Measurements from ENCODE around the gene REN.
A peak's percentile ranks its signal among the peaks of the same experiment; 100 is the strongest.

The REN gene

DNA sequence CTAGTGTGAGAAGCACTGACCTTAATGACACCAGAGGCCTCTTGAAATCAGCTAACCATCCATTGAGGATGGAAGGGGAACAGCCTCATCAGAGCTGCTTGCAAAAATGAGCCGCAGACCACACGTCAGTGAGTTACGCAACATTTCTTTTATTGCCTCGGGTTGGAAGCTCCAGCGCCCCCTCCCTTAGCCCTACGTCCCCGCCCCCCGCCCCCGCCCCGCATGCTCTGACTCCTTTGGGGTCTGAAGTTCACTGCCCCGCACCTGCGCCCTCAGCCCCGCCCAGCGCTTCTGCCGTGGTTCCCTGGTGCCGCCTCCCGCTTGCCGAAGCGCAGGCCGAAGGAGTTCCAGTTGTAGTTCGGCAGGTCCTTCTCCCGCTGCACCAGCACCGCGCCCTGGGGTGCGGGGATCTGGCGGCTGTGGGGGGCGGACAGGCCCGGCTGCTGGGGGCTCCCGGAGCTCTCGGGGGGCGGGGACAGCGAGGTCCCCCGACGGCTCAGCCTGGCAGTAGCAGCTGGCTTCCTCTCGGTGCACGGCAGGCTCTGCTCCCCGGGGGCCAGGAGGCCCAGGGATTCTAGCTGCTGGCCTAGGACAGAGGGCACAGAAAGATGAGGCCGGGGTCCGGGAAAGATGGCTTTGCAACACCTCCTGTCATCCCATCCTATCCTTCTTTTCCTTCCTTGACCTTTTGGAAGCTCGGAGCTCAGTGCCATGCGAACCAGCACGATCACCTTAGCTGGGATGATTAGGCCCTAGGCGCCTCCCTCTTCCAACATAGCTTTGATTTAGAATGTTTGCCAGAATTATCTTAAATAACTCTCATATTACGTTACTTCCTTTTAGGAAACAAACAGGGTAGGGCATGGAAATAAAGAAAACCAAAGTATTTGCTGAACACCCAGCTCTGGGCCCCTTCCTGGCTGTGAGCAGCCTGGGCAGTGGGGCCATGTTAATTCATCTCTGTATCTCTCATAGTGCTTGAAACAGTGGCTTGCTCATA, 24.4 kb upstream of the REN start:
- peak; percentile 13 for DNase-seq

DNA sequence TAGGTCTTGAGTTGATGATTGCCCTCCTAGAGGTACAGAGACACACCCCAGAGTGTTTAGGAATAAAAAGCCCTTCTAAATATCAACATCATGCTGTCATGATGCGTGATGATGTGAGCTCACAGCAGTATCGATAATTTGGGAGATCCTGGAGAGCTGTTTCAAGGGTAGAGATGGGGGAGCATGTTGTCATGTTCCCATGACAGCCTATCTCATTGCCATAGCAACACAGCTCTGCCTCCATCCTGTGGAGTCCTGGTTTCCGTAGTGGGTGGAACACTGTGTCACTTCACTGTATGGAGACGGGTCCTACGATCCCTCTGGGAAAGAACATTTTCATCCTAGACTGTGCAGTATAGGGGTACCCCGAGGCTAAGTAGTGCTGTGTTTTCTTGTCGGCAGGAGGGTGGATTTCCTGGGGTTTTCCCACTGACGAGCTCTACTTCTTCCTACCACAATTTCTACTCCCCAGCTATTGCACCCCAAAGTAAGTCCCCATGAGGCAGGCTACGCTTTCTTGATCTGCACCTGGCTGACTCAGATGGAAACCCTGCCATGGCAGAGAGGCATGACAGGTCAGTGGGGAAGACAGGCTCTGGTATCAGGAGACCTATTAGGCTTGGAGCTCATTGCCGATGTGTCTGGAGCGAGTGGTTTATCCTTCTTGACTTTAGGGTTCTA, 23.0 kb upstream of the REN start:
- no peak for DNase-seq

DNA sequence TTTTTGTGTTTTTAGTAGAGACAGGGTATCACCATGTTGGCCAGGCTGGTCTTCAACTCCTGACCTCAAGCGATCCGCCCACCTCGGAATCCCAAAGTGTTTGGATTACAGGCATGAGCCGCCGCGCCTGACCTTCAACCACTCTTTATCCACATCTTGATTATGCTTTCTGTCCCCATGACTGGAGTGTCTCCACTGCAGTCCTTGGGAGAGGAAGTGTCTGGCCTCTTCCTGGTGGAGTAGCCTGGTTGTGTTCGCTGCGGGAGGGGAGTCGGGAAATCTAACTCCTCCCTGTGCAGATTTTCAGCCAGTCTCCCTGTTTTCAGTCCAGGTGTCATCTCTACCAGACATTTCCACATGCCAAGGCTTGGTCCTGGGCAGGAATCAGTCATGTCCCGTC, 20.5 kb upstream of the REN start:
- no peak for DNase-seq

DNA sequence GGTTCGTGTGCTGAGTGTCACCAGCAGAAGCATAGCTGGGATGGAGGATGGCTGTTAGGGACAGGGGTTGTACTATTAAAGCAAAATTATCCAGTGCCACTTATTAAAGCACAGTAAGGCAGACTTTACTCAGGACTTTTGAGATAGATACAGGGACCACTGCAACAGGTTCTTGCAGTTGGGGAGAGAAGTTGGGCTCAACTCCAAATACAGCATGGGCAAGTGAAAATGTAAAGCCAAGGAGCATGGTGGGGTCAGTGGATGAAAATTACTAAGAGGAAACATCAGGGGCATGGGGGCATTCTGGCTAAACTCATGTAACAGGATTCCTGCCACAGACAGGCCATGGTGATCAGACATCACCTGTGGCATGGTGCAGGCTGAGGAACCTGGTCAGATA, 15.0 kb upstream of the REN start:
- DNase-seq = no peak

DNA sequence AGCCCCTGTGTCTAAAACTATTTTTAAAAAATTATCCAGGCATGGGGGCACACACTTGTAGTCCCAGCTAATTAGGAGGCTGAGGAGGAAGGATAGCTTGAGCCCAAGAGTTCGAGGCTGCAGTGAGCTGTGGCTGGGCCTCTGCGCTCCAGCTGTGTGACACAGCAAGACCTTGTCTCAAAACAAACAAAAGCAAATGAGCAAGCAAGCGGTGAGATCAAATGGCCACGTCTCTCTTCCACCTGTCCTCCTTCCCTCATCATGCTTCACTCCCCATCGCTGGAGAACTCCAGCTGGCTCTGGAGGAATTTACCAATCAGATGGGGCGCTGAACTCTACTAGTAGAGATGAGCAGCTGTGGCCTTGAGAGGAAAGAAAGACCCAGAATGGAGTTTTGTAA, 14.0 kb upstream of the REN start:
- no peak for DNase-seq

DNA sequence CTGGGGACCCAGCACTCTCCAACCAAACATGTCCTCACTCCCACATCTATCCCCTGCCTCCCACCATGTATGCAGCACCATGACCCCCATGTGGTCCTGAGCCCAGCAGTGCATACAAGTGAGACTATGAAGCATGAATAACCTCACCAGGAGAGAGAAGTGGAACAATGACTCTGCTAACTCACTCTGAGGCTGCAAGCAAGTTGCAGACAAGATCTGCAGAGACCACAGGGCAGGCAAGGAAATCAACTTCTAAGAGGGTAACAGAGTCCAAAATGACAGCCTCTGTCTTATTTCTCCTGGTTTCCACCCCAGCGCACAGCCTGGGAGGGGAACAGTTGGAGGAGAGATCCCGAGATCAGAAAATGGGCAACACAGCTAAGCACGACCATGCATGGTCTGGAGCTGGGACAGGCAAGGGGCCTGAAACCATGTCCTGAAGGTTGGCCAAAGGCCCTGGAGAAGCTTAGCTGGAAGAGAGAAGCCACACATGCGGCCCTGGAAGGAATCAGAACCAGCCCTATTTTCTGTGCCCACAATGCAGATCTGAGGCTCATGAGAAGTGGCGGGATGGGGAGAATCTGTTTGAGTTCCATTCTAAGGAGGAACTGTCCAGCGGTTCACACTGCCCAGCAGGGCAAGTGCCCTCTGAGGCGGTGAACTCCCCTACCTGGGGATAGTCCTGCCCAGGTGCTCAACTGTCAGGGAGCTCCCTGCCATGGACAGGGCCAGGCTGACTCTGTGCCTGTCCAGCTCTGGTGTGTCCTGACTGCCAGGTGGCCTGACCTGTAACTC, 12.5 kb upstream of the REN start:
- DNase-seq = no peak

- DNase-seq = no peak
Observed at GRCh38 chr1:204177133-204177532, 11.0 kb upstream of the REN start.

- no peak for DNase-seq
Observed at GRCh38 chr1:204176049-204176448, 9.9 kb upstream of the REN start.

- no peak for DNase-seq
Observed at GRCh38 chr1:204174958-204175357, 8.8 kb upstream of the REN start.

DNA sequence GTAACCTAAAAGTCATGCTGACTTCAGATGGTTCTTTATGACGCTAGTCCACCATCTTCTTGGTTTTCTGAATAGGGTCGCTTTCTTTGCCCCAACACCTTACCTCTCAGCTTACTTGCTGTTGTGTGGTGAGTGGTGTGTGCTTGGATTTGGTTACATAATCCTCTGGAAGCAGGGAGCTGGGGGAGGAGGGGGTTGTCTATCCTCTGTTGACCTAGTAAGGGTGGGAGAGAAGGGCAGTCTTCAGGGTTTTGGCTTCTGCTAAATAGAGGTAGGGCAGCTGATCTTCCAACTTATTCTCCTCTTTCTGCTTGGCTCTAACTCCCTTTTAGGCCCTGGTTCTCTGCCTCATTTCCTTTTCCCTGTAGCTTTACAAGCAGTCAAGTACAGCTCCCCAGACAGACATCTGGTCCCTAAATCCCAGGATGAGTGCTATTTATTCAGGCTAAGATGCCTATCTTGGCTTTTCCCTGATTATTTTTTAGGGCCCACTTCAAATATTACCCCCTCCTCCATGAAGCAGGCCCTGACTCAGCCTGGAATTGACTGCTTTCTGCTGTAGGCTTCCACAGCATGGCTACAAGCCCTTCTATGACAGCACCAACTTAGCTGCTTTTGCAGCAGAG, 6.4 kb upstream of the REN start:
- no peak for DNase-seq

DNA sequence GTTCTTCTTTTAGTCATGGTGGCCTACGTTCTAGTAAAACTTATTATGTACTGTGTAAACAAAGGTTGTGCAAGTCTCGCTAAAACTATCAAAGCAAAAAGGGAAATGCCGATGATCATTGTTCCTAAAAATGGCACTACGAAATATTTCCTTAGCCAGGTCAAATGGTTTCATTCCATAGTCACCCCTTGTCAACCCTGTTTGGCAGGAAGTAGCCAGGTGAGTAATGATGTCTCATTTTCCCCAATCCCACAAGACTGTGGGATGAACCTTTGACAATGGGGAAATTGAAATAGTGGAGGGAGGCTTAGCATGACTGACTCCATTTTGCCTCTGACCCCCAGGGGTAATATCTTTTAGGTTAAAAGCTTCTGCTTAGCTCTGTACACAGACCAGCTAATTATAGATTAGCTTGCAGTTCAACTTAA, 5.6 kb upstream of the REN start:
- DNase-seq = no peak

- DNase-seq = no peak
Observed at GRCh38 chr1:204170494-204171155, 4.5 kb upstream of the REN start.

GRCh38 chr1:204169858-204170257, 3.7 kb upstream of the REN start:
- no peak for DNase-seq

DNA sequence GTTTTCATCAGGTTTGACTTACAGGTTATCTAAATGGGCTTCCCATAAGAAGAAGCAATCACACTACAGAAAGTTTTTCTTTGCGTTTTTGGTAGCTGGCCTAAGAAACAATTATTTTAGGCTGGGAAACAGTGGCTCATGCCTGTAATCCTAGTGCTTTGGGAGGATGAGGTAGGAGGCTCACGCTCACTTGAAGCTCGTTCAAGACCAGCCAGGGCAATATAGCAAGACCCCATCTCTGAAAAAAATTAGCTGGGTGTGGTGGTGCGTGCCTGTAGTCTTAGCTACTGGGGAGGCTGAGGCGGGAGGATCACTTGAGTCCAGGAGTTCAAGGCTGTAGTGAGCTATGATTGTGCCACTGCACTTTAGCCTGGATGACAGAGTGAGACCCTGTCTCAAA, 1.6 kb upstream of the REN start:
- no peak for DNase-seq

DNA sequence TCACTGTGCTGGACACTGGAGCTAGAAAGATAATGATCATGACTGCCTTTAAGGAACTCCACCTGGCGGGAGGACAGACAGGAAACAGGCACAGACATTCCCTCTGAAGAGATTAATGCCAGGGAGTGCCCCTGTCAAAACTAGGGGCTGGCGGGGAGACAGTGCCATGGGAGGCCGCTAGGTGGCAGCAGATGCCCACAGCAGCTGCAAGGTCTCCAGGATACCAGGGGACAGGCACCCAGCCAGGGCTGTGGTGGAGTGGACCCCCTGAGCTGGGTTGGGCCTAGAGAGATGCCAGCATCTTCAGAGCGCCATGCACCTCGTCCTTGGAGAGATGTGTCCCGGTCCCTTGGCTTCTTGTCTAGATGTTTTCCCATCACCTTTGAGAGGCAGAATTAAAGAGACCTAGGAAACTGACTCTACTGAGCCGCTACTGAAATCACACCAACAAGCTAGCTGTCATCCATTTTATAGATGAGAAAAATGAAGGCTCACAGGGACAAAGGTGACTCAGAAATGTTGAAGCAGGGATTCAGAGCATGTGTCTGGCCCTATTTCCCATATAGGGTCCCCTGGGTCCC, 3.6 kb downstream of the REN start:
- peak; percentile 81 for DNase-seq

DNA sequence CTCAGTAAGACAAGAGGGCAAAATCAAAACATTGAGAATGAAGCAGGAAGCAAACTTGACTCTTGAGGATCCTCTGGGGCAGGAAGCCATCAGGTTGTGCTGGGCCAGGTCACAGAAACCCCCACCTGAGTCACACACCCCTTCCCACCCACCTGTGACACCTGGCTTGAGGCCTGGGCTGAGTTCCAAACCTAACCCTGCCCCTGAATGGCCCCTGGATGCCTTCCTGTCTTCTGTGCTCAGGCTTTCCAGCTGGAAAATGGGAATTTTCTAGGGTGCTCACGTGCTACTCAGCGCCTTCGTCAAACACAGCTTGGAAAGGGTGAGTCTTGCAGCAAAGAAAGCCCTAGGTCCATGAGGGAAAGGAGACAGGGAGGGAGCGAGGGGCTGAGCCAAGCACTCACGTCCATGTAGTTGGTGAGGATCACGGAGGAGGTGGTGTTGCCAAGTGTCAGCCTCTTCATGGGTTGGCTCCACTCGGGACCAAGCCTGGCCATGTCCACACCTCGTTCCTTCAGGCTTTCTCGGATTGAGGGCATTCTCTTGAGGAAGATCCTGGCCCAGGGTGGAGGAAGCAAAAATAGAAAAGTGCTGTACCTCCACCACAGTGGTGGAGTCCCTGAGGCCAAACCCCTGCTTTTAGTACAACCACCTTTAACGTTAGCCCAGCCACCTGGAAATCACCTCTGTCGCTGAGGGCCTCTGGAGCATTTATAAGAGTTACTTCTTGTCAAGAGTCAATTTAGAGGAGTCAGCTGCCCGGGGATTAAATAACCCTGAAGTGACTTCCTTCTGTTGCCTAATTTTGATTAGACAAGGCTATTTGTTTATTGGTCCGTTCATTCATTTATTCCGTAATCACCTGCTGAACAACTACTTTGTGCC, 4.3 kb downstream of the REN start:
- DNase-seq = no peak

GRCh38 chr1:204157962-204158361, 8.2 kb downstream of the REN start:
- DNase-seq = no peak

DNA sequence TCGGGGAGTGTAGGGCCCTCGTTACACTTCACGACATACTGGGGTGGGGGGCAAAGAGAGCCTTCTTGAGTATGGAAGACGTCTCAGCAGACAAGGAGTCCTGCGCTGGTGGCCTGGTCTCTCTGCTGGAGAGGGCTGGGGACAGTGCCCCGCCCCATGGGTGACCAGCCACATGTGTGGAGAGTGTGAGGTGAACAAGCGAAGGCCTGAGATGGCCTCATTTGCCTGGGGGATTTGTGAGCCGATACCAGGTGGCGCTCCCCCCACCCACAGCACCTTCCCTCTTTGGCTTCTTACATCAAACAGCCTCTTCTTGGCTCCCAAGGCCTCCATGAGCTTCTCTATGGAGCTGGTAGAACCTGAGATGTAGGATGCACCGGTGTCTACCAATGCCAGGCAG, 10.3 kb downstream of the REN start:
- no peak for DNase-seq

GRCh38 chr1:204154568-204155255, 11.4 kb downstream of the REN start:
- DNase-seq = no peak

GRCh38 chr1:204153667-204154066, 12.5 kb downstream of the REN start:
- DNase-seq = no peak

Data from activated CD4-positive, alpha-beta T cell treated with anti-CD3 and anti-CD28 coated beads, Interleukin-2, Interleukin-6, amounts not matched to agents 100 ng/mL and 50 ng/mL, durations not matched to agents 16 hours and 8 hours (primary cell).